K562 (cell line): ENCODE results near the gene RAB31. TPM values are rescaled to one million over a fixed set of nuclear protein-coding genes. Genes with fewer than 3 reads are reported as not detected.

Experiments used
- CSDE1 ChIP-seq, 2 experiments: fragments of 450-650 bp; IDR thresholded peaks; 2 replicates each; pipeline ENCODE4 v1.6.1; 2016; ENCODE audit warnings: mild to moderate bottlenecking in 1 of 2
- E2F3 ChIP-seq: fragments of 250-450 bp; sonication (Bioruptor Pico); IDR thresholded peaks from 2 replicates; pipeline ENCODE4 v1.4.0; 2020; ENCODE audit warnings: mild to moderate bottlenecking
- GATA2 ChIP-seq: sonication (generic); formaldehyde crosslinking; IDR thresholded peaks from 2 replicates; pipeline ENCODE4 v1.4.0; 2020; ENCODE audit warnings: mild to moderate bottlenecking, missing genetic modification reagents
- GTF2B ChIP-seq: IDR thresholded peaks from 2 replicates; pipeline ENCODE4 v1.6.1; 2011; ENCODE audit not compliant: insufficient read length; ENCODE audit errors: extremely low read depth
- HMGN3 ChIP-seq: IDR thresholded peaks from 2 replicates; pipeline ENCODE4 v1.6.1; 2011; ENCODE audit warnings: borderline replicate concordance, low read depth, mild to moderate bottlenecking, mixed read lengths, low read length; ENCODE audit not compliant: insufficient read length; ENCODE audit errors: extremely low read depth
- KDM2B ChIP-seq: fragments of 250-450 bp; sonication (Bioruptor Pico); IDR thresholded peaks from 2 replicates; pipeline ENCODE4 v1.8.0; 2021; ENCODE audit warnings: mild to moderate bottlenecking, moderate library complexity
- KLF10 ChIP-seq: fragments of 250-450 bp; sonication (Bioruptor Pico); IDR thresholded peaks from 2 replicates; pipeline ENCODE4 v1.6.1; 2021; ENCODE audit warnings: matching md5 sums
- MBD2 ChIP-seq: sonication (generic); IDR thresholded peaks from 2 replicates; pipeline ENCODE4 v1.6.1; 2016; ENCODE audit warnings: low read depth, borderline replicate concordance
- NFIX ChIP-seq: fragments of 250-450 bp; sonication (Bioruptor Pico); IDR thresholded peaks from 2 replicates; pipeline ENCODE4 v1.4.0; 2020; ENCODE audit warnings: low read depth, mild to moderate bottlenecking, moderate library complexity
- PML ChIP-seq: IDR thresholded peaks from 2 replicates; pipeline ENCODE4 v1.6.1; 2012; ENCODE audit warnings: low read length, inconsistent platforms
- POLR2H ChIP-seq: IDR thresholded peaks from 2 replicates; pipeline ENCODE4 v1.6.1; 2016; ENCODE audit warnings: missing genetic modification characterization, low read depth, mild to moderate bottlenecking, control low read depth, missing compliant biosample characterization, moderate library complexity
- RB1 ChIP-seq: fragments of 450-650 bp; IDR thresholded peaks from 2 replicates; pipeline ENCODE4 v1.6.1; 2017; ENCODE audit warnings: low read depth, mild to moderate bottlenecking
- SMAD4 ChIP-seq: fragments of 250-450 bp; sonication (Bioruptor Pico); conservative IDR thresholded peaks from 2 replicates; pipeline ENCODE4 v1.8.0; 2021; ENCODE audit warnings: inconsistent platforms, mild to moderate bottlenecking, moderate library complexity
- SMC3 ChIP-seq: conservative IDR thresholded peaks from 2 replicates; pipeline ENCODE4 v1.6.1; 2011; ENCODE audit warnings: low read depth, low read length, improper control_type of control experiment; ENCODE audit not compliant: insufficient read depth
- SUPT5H ChIP-seq: fragments of 450-650 bp; IDR thresholded peaks from 2 replicates; pipeline ENCODE4 v1.6.1; 2016
- TAF9B ChIP-seq: fragments of 450-650 bp; IDR thresholded peaks from 2 replicates; pipeline ENCODE4 v1.6.1; 2018; ENCODE audit warnings: mild to moderate bottlenecking; ENCODE audit not compliant: partially characterized antibody
- ZNF24 ChIP-seq: fragments of 450-650 bp; IDR thresholded peaks from 2 replicates; pipeline ENCODE4 v1.6.1; 2016
- ZNF699 ChIP-seq: fragments of 250-450 bp; sonication (Bioruptor Pico); IDR thresholded peaks from 2 replicates; pipeline ENCODE4 v1.8.0; 2021; ENCODE audit warnings: mild to moderate bottlenecking, moderate library complexity; ENCODE audit not compliant: insufficient replicate concordance
- polyA plus RNA-seq, 8 experiments: library from polyadenylated mRNA; depleted of rRNA in 4 of 8; stranded (reverse) in 5 of 8; unstranded in 3 of 8; fragments of >200 nt; fragmentation: Nextera tagmentation in 2 of 8; fragmentation: Illumina TruSeq in 1 of 8; extraction: Ambion mirVana in 2 of 8; extraction: Trizol in 1 of 8; gene quantifications; 2 replicates each; pipeline versions ENCODE4 v1.2.1 to v1.2.3, GENCODE V29; 2011 to 2014; ENCODE audit warnings: inconsistent platforms in 1 of 8, missing spikeins in 1 of 8
- total RNA-seq, 7 experiments: library from RNA; depleted of rRNA in 6 of 7; stranded (reverse); fragments of >200 nt in 6 of 7; fragmentation: Illumina TruSeq in 2 of 7; extraction: Trizol in 2 of 7; gene quantifications; 2 replicates each; pipeline versions ENCODE4 v1.2.1 to v1.2.3, GENCODE V29; 2011 to 2021; ENCODE audit warnings: low replicate concordance in 1 of 7
- TF ChIP-seq, protein P1 (sequence below), 2 experiments: fragments of 450-650 bp; IDR thresholded peaks; 2 replicates each; pipeline ENCODE4 v1.6.1; 2016
- TF ChIP-seq, protein P2 (sequence below): fragments of 450-650 bp; IDR thresholded peaks from 2 replicates; pipeline ENCODE4 v1.6.1; 2016; ENCODE audit warnings: antibody characterized with exemption

Gene RAB31
- total and polyA plus RNA-seq, 9 of the 15 experiments (the other 6 are each of a cell fraction or from before 2014, with no cell fraction given) = 20.7 to 70.4 (median 41.3) TPM

DNA sequence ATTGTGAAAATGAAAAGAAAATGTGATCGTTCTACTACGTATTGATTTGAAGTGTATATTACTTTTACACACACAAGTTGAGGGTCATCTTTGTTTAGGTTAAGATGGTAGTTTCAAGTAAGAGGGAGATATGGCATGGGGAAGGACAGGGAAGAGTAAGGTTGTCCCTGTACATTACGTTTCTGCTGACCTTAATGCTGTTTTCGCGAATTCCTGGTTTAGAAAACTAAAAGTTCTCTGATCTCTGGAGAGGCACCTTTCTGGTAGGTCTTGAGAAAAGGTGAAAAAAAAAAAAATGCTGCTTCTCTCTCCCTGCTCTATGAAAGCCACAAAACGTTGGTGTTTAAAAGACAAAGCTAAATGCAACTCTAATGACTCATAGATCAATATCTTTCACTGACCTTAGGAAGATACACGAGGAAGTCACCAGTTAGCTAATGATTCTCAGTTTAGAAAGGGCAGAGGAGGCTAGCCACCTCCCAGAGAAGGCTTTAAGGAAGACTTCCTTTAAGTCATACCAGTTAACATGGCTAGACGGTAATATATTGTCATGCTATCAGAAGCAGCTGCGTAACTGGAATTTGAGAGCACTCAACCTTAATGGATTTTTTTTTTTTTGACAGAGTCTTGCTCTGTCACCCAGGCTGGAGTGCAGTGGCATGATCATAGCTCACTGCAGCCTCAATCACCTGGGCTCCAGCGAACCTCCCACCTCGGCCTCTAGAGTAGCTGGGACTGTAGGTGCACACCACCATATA is 190.9 kb downstream of the RAB31 start (continued):
- TF ChIP-seq PML (peak; percentile 55; the same call in 1 of the 2 replicates), SMAD4 (CRISPR knock-in tag) (peak; percentile 89), RB1 (no peak), CSDE1 (IDR thresholded peaks at IDR 0.05) (no peak), KDM2B (CRISPR knock-in tag) (no peak), SUPT5H (peak; percentile 51; the same call in 1 of the 2 replicates), NFIX (CRISPR knock-in tag) (no peak), TAF9B (peak; percentile 73), GATA2 (CRISPR knock-in tag) (peak; percentile 82), POLR2H (tag) (peak; percentile 86), SMC3 (no peak), E2F3 (no peak), HMGN3 (no peak), ZNF699 (CRISPR knock-in tag) (no peak), GTF2B (no peak), MBD2 (peak; percentile 65; the same call in 1 of the 2 replicates), ZNF24 (0 out of 2 replicates have a peak, but pooled peaks have one; percentile 62), KLF10 (CRISPR knock-in tag) (no peak)
- TF ChIP-seq, protein P1, sequence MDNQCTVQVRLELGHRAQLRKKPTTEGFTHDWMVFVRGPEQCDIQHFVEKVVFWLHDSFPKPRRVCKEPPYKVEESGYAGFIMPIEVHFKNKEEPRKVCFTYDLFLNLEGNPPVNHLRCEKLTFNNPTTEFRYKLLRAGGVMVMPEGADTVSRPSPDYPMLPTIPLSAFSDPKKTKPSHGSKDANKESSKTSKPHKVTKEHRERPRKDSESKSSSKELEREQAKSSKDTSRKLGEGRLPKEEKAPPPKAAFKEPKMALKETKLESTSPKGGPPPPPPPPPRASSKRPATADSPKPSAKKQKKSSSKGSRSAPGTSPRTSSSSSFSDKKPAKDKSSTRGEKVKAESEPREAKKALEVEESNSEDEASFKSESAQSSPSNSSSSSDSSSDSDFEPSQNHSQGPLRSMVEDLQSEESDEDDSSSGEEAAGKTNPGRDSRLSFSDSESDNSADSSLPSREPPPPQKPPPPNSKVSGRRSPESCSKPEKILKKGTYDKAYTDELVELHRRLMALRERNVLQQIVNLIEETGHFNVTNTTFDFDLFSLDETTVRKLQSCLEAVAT (IDR thresholded peaks at IDR 0.05) = peak; percentile 57 to 86; a peak in 3 of 4 replicates
- TF ChIP-seq, protein P2, sequence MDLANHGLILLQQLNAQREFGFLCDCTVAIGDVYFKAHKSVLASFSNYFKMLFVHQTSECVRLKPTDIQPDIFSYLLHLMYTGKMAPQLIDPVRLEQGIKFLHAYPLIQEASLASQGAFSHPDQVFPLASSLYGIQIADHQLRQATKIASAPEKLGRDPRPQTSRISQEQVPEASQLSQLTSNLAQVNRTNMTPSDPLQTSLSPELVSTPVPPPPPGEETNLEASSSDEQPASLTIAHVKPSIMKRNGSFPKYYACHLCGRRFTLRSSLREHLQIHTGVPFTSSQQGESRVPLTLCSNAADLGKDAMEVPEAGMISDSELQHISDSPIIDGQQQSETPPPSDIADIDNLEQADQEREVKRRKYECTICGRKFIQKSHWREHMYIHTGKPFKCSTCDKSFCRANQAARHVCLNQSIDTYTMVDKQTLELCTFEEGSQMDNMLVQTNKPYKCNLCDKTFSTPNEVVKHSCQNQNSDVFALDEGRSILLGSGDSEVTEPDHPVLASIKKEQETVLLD = peak; percentile 87; the same call in 1 of the 2 replicates
